HepG2 (cell line): Measurements from ENCODE around the gene COPB2. TPM values are rescaled to one million over a fixed set of nuclear protein-coding genes. Genes with fewer than 3 reads are reported as not detected.

Experiments
- ATAD3A ChIP-seq: sonication (generic); formaldehyde crosslinking; IDR thresholded peaks from 2 replicates; pipeline ENCODE4 v1.4.0; 2020; ENCODE audit warnings: missing genetic modification reagents
- EED ChIP-seq: sonication (generic); formaldehyde crosslinking; IDR thresholded peaks from 2 replicates; pipeline ENCODE4 v1.5.0; 2020; ENCODE audit warnings: mild to moderate bottlenecking, missing genetic modification reagents
- FOXA1 ChIP-seq, 2 experiments: fragments of 450-650 bp in 1 of 2; sonication (generic) in 1 of 2; formaldehyde crosslinking in 1 of 2; IDR thresholded peaks; 2 replicates each; pipeline versions ENCODE4 v1.4.0 to v1.6.1; 2016 to 2020; ENCODE audit warnings: missing genetic modification reagents in 1 of 2
- FOXM1 ChIP-seq: sonication (generic); formaldehyde crosslinking; IDR thresholded peaks from 2 replicates; pipeline ENCODE4 v1.5.0; 2020; ENCODE audit warnings: missing genetic modification reagents
- JARID2 ChIP-seq: sonication (generic); formaldehyde crosslinking; IDR thresholded peaks from 2 replicates; pipeline ENCODE4 v1.8.1; 2023; ENCODE audit warnings: missing genetic modification reagents, inconsistent platforms; ENCODE audit not compliant: insufficient replicate concordance
- MED13 ChIP-seq: sonication (generic); formaldehyde crosslinking; IDR thresholded peaks from 2 replicates; pipeline ENCODE4 v1.5.0; 2020; ENCODE audit warnings: missing genetic modification reagents
- NAIF1 ChIP-seq: sonication (generic); formaldehyde crosslinking; IDR thresholded peaks from 2 replicates; pipeline ENCODE4 v1.5.0; 2020; ENCODE audit warnings: mild to moderate bottlenecking, missing genetic modification reagents, borderline replicate concordance
- SRSF4 ChIP-seq: fragments of 200-400 bp; formaldehyde crosslinking; IDR thresholded peaks from one replicate; pipeline ENCODE4 v1.6.1; 2018; ENCODE audit warnings: mild to moderate bottlenecking, low read depth, low read length, moderate library complexity; ENCODE audit not compliant: poor library complexity, severe bottlenecking
- TBP ChIP-seq: sonication (generic); formaldehyde crosslinking; IDR thresholded peaks from 2 replicates; pipeline ENCODE4 v1.5.0; 2020; ENCODE audit warnings: missing genetic modification reagents
- ZZZ3 ChIP-seq: sonication (generic); formaldehyde crosslinking; IDR thresholded peaks from 2 replicates; pipeline ENCODE4 v1.4.0; 2020; ENCODE audit warnings: missing genetic modification reagents, mild to moderate bottlenecking, borderline replicate concordance
- polyA plus RNA-seq, 8 experiments: library from polyadenylated mRNA; depleted of rRNA in 3 of 8; stranded (reverse) in 7 of 8; unstranded in 1 of 8; fragments of >200 nt; fragmentation: Illumina TruSeq in 4 of 8; extraction: Trizol in 4 of 8; gene quantifications; 2 replicates each; pipeline versions ENCODE4 v1.2.1 to v1.2.3, GENCODE V29; 2011 to 2016; ENCODE audit warnings: low read depth in 4 of 8, missing spikeins in 1 of 8, mixed read lengths in 1 of 8; ENCODE audit not compliant: insufficient read depth in 1 of 8
- total RNA-seq, 5 experiments: library from RNA; depleted of rRNA; stranded (reverse); fragments of >200 nt; fragmentation: Illumina TruSeq; extraction: Trizol; gene quantifications; 2 replicates each; pipeline ENCODE4 v1.2.3, GENCODE V29; 2016; ENCODE audit warnings: low read depth in 1 of 5
- TF ChIP-seq, protein P1 (sequence below): sonication (generic); formaldehyde crosslinking; IDR thresholded peaks from 2 replicates; pipeline ENCODE4 v1.9.0; 2021; ENCODE audit warnings: mild to moderate bottlenecking, missing genetic modification reagents
- TF ChIP-seq, protein P2 (sequence below): sonication (generic); formaldehyde crosslinking; IDR thresholded peaks from 2 replicates; pipeline ENCODE4 v1.5.0; 2020; ENCODE audit warnings: mild to moderate bottlenecking, low read depth, missing genetic modification reagents, borderline replicate concordance
- TF ChIP-seq, protein P3 (sequence below): sonication (generic); formaldehyde crosslinking; conservative IDR thresholded peaks from 2 replicates; pipeline ENCODE4 v1.8.0; 2022; ENCODE audit warnings: mild to moderate bottlenecking, moderate library complexity, missing genetic modification reagents
- TF ChIP-seq, protein P4 (sequence below): sonication (generic); formaldehyde crosslinking; IDR thresholded peaks from 2 replicates; pipeline ENCODE4 v1.9.0; 2022; ENCODE audit warnings: missing genetic modification reagents, mild to moderate bottlenecking, borderline replicate concordance

The COPB2 gene
- total and polyA plus RNA-seq, 2 of the 13 experiments (the other 11 are each of a cell fraction or from before 2014, with no cell fraction given), result 83.3 to 217 TPM

DNA sequence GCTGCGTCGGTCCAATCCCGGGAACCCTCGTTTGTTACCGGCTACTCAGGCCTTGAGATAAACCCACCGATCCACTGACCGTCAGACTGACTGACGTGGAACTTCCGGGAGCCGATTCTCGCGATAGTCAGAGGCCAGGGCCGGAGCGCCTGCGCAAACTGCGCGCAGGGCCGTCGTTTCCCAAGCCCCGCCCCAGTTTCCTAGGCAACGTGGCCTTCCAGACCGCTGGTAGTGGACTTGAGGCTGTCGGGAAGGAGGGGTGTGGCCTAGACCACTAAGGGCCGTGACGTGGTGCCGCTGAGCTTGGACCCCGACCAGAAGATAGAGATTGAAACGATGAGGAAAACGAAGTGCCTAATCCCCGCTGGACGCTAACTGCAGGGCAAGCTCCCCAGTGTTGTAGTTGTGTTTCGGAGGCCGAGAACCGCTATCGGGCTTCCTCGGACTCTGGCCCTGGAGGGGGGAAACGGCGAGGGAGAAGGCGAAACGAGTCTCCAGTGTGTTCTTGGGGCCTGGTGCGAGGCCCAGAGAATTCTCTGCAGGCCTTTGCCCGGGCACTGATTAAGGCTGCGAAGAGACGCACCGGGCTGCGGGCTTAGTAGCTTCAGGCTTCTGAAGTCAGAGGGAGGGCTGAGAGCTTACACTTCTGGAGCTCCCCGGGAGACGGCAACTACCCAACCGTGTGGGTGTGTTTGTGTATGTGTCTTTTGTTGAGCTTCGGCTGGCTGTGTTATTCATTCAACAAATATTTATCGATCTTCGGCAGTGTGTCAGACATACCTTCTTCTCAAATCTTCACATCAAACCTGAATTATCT is at the start of gene COPB2 (continued):
- TF ChIP-seq, protein P1, sequence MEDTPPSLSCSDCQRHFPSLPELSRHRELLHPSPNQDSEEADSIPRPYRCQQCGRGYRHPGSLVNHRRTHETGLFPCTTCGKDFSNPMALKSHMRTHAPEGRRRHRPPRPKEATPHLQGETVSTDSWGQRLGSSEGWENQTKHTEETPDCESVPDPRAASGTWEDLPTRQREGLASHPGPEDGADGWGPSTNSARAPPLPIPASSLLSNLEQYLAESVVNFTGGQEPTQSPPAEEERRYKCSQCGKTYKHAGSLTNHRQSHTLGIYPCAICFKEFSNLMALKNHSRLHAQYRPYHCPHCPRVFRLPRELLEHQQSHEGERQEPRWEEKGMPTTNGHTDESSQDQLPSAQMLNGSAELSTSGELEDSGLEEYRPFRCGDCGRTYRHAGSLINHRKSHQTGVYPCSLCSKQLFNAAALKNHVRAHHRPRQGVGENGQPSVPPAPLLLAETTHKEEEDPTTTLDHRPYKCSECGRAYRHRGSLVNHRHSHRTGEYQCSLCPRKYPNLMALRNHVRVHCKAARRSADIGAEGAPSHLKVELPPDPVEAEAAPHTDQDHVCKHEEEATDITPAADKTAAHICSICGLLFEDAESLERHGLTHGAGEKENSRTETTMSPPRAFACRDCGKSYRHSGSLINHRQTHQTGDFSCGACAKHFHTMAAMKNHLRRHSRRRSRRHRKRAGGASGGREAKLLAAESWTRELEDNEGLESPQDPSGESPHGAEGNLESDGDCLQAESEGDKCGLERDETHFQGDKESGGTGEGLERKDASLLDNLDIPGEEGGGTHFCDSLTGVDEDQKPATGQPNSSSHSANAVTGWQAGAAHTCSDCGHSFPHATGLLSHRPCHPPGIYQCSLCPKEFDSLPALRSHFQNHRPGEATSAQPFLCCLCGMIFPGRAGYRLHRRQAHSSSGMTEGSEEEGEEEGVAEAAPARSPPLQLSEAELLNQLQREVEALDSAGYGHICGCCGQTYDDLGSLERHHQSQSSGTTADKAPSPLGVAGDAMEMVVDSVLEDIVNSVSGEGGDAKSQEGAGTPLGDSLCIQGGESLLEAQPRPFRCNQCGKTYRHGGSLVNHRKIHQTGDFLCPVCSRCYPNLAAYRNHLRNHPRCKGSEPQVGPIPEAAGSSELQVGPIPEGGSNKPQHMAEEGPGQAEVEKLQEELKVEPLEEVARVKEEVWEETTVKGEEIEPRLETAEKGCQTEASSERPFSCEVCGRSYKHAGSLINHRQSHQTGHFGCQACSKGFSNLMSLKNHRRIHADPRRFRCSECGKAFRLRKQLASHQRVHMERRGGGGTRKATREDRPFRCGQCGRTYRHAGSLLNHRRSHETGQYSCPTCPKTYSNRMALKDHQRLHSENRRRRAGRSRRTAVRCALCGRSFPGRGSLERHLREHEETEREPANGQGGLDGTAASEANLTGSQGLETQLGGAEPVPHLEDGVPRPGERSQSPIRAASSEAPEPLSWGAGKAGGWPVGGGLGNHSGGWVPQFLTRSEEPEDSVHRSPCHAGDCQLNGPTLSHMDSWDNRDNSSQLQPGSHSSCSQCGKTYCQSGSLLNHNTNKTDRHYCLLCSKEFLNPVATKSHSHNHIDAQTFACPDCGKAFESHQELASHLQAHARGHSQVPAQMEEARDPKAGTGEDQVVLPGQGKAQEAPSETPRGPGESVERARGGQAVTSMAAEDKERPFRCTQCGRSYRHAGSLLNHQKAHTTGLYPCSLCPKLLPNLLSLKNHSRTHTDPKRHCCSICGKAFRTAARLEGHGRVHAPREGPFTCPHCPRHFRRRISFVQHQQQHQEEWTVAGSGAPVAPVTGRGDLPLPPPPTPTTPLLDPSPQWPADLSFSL (CRISPR knock-in tag), result peak; percentile 83
- TF ChIP-seq, protein P2, sequence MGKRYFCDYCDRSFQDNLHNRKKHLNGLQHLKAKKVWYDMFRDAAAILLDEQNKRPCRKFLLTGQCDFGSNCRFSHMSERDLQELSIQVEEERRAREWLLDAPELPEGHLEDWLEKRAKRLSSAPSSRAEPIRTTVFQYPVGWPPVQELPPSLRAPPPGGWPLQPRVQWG (CRISPR knock-in tag), result no peak
- no peak for TF ChIP-seq TBP
- TF ChIP-seq EED (CRISPR knock-in tag), result no peak
- TF ChIP-seq, protein P3, sequence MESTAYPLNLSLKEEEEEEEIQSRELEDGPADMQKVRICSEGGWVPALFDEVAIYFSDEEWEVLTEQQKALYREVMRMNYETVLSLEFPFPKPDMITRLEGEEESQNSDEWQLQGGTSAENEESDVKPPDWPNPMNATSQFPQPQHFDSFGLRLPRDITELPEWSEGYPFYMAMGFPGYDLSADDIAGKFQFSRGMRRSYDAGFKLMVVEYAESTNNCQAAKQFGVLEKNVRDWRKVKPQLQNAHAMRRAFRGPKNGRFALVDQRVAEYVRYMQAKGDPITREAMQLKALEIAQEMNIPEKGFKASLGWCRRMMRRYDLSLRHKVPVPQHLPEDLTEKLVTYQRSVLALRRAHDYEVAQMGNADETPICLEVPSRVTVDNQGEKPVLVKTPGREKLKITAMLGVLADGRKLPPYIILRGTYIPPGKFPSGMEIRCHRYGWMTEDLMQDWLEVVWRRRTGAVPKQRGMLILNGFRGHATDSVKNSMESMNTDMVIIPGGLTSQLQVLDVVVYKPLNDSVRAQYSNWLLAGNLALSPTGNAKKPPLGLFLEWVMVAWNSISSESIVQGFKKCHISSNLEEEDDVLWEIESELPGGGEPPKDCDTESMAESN (CRISPR knock-in tag), result peak; percentile 64
- TF ChIP-seq MED13 (CRISPR knock-in tag), result peak; percentile 21; the same call in 1 of the 2 replicates
- TF ChIP-seq SRSF4, result no peak
- TF ChIP-seq, protein P4, sequence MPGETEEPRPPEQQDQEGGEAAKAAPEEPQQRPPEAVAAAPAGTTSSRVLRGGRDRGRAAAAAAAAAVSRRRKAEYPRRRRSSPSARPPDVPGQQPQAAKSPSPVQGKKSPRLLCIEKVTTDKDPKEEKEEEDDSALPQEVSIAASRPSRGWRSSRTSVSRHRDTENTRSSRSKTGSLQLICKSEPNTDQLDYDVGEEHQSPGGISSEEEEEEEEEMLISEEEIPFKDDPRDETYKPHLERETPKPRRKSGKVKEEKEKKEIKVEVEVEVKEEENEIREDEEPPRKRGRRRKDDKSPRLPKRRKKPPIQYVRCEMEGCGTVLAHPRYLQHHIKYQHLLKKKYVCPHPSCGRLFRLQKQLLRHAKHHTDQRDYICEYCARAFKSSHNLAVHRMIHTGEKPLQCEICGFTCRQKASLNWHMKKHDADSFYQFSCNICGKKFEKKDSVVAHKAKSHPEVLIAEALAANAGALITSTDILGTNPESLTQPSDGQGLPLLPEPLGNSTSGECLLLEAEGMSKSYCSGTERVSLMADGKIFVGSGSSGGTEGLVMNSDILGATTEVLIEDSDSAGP (CRISPR knock-in tag), result peak; percentile 87
- no peak for TF ChIP-seq FOXA1 (IDR thresholded peaks at IDR 0.05)
- no peak for TF ChIP-seq FOXA1 (CRISPR knock-in tag; IDR thresholded peaks at IDR 0.05)
- peak; percentile 63 for TF ChIP-seq JARID2 (CRISPR knock-in tag)
- TF ChIP-seq NAIF1 (CRISPR knock-in tag), result peak; percentile 97
- TF ChIP-seq ATAD3A (CRISPR knock-in tag), result no peak
- peak; percentile 77; the same call in 1 of the 2 replicates for TF ChIP-seq ZZZ3 (CRISPR knock-in tag)
- no peak for TF ChIP-seq FOXM1
